HCT116 (cell line): ENCODE measurements around the gene APLP1.

Experiments
- EZH2 ChIP-seq: fragments of 200-600 bp; sonication (generic); IDR thresholded peaks from 2 replicates; pipeline ENCODE4 v1.6.1; 2017; ENCODE audit warnings: antibody characterized with exemption, mixed run types
- EZH2phosphoT487 ChIP-seq: fragments of 200-600 bp; IDR thresholded peaks from 2 replicates; pipeline ENCODE4 v1.6.1; 2018; ENCODE audit warnings: antibody characterized with exemption, borderline replicate concordance
- JUND ChIP-seq: IDR thresholded peaks from 2 replicates; pipeline ENCODE4 v1.6.1; 2012
- POLR2A ChIP-seq: IDR thresholded peaks from 2 replicates; pipeline ENCODE4 v1.7.0; 2011; ENCODE audit warnings: borderline replicate concordance; ENCODE audit not compliant: insufficient read depth, insufficient read length; ENCODE audit errors: extremely low read depth
- POLR2AphosphoS5 ChIP-seq: IDR thresholded peaks from 2 replicates; pipeline ENCODE4 v1.6.1; 2011; ENCODE audit warnings: mild to moderate bottlenecking, low read depth, low read length, moderate library complexity
- YY1 ChIP-seq: IDR thresholded peaks from 2 replicates; pipeline ENCODE4 v1.6.1; 2011; ENCODE audit warnings: low read length, low read depth, moderate library complexity, mild to moderate bottlenecking; ENCODE audit not compliant: insufficient replicate concordance; ENCODE audit errors: extremely low read depth
- ZFX ChIP-seq: fragments of 450-650 bp; IDR thresholded peaks from 2 replicates; pipeline ENCODE4 v1.6.1; 2017
- TF ChIP-seq, protein P1 (sequence below), 3 experiments: fragments of 200-600 bp in 1 of 3; sonication (generic) in 1 of 3; IDR thresholded peaks in 2 of 3; conservative IDR thresholded peaks in 1 of 3; 2 replicates each; pipeline ENCODE4 v1.5.1; 2012 to 2017; ENCODE audit warnings: low read depth in 2 of 3, low read length in 2 of 3, antibody characterized with exemption in 1 of 3, borderline replicate concordance in 1 of 3, control low read depth in 1 of 3, mild to moderate bottlenecking in 1 of 3, mixed read lengths in 1 of 3, mixed run types in 1 of 3, moderate library complexity in 1 of 3; ENCODE audit not compliant: insufficient read depth in 1 of 3
- TF ChIP-seq, protein P2 (sequence below): IDR thresholded peaks from 2 replicates; pipeline ENCODE4 v1.6.1; 2012; ENCODE audit warnings: low read depth
- TF ChIP-seq, protein P3 (sequence below): IDR thresholded peaks from 2 replicates; pipeline ENCODE4 v1.6.1; 2012
- TF ChIP-seq, protein P4 (sequence below): IDR thresholded peaks from 2 replicates; pipeline ENCODE4 v1.6.1; 2012

DNA sequence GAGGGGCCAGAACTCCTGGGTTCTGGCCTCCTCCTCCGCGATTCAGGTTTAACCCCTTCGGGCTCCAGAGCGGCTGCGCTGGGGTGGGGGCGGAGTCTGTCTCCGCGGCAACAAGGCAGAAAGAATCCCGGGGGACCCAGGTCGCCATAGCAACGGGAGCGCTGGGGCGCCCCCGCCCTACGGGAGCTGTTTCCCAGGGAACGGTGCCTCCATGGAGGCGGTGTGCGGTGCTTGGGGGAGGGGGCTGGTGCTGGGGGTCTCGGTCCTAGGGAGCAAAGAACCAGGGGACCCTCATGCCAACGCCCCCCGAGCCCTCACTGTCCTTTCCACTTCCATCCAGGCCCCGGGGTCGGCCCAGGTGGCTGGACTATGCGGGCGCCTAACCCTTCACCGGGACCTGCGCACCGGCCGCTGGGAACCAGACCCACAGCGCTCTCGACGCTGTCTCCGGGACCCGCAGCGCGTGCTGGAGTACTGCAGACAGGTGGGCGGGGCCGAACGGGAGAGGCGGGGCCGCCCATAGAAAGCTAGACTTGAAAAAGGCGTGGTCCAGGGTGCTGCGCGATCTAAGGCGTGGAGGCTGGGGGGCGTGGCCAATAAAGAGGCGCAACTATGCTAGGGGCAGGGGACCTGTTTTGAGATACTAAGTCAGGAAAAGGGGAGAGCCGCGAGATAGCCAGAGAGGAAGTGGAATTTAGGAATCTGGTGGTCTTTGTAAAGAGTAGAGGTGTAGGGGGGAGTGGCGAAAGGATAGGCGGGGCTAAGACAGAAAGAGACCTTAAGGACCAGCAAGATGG is 1.2 kb downstream of the APLP1 start:
- TF ChIP-seq, protein P1, sequence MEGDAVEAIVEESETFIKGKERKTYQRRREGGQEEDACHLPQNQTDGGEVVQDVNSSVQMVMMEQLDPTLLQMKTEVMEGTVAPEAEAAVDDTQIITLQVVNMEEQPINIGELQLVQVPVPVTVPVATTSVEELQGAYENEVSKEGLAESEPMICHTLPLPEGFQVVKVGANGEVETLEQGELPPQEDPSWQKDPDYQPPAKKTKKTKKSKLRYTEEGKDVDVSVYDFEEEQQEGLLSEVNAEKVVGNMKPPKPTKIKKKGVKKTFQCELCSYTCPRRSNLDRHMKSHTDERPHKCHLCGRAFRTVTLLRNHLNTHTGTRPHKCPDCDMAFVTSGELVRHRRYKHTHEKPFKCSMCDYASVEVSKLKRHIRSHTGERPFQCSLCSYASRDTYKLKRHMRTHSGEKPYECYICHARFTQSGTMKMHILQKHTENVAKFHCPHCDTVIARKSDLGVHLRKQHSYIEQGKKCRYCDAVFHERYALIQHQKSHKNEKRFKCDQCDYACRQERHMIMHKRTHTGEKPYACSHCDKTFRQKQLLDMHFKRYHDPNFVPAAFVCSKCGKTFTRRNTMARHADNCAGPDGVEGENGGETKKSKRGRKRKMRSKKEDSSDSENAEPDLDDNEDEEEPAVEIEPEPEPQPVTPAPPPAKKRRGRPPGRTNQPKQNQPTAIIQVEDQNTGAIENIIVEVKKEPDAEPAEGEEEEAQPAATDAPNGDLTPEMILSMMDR (IDR thresholded peaks at IDR 0.05 in 2 of 3, conservative IDR thresholded peaks at IDR 0.05 in 1 of 3; ENCODE audit: borderline replicate concordance in 1 of 3, insufficient read depth in 1 of 3, low read depth in 2 of 3, low read length in 2 of 3): no peak
- TF ChIP-seq POLR2AphosphoS5 (peak; percentile 45; the same call in 1 of the 2 replicates), YY1 (no peak), JUND (no peak), POLR2A (peak; percentile 17), EZH2 (no peak), ZFX (no peak), EZH2phosphoT487 (no peak)
- TF ChIP-seq, protein P2, sequence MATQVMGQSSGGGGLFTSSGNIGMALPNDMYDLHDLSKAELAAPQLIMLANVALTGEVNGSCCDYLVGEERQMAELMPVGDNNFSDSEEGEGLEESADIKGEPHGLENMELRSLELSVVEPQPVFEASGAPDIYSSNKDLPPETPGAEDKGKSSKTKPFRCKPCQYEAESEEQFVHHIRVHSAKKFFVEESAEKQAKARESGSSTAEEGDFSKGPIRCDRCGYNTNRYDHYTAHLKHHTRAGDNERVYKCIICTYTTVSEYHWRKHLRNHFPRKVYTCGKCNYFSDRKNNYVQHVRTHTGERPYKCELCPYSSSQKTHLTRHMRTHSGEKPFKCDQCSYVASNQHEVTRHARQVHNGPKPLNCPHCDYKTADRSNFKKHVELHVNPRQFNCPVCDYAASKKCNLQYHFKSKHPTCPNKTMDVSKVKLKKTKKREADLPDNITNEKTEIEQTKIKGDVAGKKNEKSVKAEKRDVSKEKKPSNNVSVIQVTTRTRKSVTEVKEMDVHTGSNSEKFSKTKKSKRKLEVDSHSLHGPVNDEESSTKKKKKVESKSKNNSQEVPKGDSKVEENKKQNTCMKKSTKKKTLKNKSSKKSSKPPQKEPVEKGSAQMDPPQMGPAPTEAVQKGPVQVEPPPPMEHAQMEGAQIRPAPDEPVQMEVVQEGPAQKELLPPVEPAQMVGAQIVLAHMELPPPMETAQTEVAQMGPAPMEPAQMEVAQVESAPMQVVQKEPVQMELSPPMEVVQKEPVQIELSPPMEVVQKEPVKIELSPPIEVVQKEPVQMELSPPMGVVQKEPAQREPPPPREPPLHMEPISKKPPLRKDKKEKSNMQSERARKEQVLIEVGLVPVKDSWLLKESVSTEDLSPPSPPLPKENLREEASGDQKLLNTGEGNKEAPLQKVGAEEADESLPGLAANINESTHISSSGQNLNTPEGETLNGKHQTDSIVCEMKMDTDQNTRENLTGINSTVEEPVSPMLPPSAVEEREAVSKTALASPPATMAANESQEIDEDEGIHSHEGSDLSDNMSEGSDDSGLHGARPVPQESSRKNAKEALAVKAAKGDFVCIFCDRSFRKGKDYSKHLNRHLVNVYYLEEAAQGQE: no peak
- TF ChIP-seq, protein P3, sequence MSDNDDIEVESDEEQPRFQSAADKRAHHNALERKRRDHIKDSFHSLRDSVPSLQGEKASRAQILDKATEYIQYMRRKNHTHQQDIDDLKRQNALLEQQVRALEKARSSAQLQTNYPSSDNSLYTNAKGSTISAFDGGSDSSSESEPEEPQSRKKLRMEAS: peak; percentile 94
- TF ChIP-seq, protein P4, sequence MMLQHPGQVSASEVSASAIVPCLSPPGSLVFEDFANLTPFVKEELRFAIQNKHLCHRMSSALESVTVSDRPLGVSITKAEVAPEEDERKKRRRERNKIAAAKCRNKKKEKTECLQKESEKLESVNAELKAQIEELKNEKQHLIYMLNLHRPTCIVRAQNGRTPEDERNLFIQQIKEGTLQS: no peak
